ACC112 (cell line): ENCODE measurements around the gene LKAAEAR1.

Experiments used
- H2AFZ ChIP-seq: fragments of 200-600 bp; sonication (generic); one replicate; pipeline ENCODE4 v1.6.0; 2017; ENCODE audit warnings: antibody characterized with exemption, low read length; ENCODE audit not compliant: unreplicated experiment
- H3K27ac ChIP-seq: fragments of 200-600 bp; sonication (generic); 2 replicates; pipeline ENCODE4 v1.5.1; 2014; ENCODE audit warnings: low read depth, mild to moderate bottlenecking, antibody characterized with exemption, low read length, moderate library complexity
- H3K27me3 ChIP-seq: fragments of 200-600 bp; sonication (generic); 2 replicates; pipeline ENCODE4 v1.6.1; 2014; ENCODE audit warnings: mild to moderate bottlenecking, antibody characterized with exemption, low read length, moderate library complexity, mixed read lengths; ENCODE audit not compliant: insufficient read depth
- H3K36me3 ChIP-seq: fragments of 200-600 bp; sonication (generic); 2 replicates; pipeline ENCODE4 v1.6.1; 2016; ENCODE audit warnings: mild to moderate bottlenecking, antibody characterized with exemption, low read length, moderate library complexity, mixed read lengths; ENCODE audit not compliant: insufficient read depth
- H3K4me1 ChIP-seq: fragments of 200-600 bp; sonication (generic); one replicate; pipeline ENCODE4 v1.6.1; 2016; ENCODE audit warnings: low read length, mixed read lengths; ENCODE audit not compliant: insufficient read depth, unreplicated experiment, control insufficient read depth
- H3K4me3 ChIP-seq: fragments of 200-600 bp; sonication (generic); 2 replicates; pipeline ENCODE4 v1.5.1; 2014; ENCODE audit warnings: mild to moderate bottlenecking, low read depth, low read length
- H3K79me2 ChIP-seq: fragments of 200-600 bp; sonication (generic); one replicate; pipeline ENCODE4 v1.6.0; 2016; ENCODE audit warnings: low read length; ENCODE audit not compliant: control insufficient read depth, unreplicated experiment, insufficient read depth

The LKAAEAR1 gene

DNA sequence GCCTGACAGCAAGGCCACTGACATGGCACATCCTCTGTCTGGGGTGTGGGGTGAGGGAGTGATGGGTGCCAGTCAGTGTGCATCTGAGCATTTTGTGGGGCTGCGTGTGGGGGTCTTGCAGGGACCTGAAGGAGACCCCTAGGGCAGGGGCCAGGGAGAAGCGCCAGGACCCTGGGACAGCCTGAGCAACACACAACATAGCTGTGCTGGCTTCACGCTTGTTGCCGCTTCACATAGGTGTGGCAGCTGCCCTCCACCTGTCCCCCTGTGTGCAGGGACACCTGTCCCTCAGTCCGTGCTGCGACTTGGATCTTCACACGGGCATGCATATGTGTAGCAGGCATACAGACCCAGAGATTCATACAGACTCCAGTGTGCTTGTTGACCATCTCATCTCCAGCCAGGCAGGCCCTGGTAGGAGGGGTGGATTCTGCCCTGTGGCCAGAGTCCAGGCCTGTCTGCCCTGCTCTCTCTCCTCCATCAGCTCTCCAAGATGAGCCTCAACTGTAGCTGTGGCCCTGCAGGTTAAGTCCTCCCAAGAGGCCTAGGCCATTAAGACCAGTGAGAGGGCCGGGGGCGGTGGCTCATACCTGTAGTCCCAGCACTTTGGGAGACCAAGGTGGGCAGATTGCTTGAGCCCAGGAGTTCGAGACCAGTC lies 26.3 kb upstream of the LKAAEAR1 start:
- no peaks in the 10 kb centered on the region for H3K27me3 ChIP-seq

DNA sequence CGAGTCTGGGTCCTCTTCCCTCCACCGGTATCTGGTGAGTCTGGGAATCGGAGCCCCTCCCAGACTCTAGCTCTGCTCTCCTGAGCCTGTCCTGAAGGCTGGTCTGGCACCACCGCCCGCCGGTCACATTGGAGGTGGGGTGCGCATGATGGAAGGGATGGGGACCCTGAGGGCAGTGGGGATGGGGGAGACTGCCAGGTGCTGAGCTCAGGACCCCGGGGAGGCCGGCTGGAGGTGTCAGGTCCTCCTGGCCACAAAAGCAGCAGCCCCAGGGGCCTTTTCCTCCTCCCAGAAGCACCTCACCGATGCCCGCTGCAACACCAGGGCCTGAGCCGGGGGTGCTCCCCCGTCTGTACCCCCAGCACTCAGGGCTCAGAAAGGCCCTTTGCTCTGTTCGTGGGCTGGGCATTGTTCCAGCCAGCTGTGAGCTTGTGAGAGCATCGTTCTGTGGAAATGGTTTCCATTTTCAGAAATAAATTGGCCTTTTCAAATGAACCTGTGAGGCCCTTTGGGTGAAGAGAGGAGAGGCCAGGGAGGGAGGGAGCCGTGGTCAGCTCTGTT lies 25.7 kb upstream of the LKAAEAR1 start:
- Histone ChIP-seq H3K36me3 (no peaks in the 10 kb centered on the region), H3K4me1 (no peaks in the 10 kb centered on the region), H3K4me3 (no peak overlapping the region), H3K79me2 (no peaks in the 10 kb centered on the region), H2AFZ (no peak overlapping the region), H3K27me3 (no peaks in the 10 kb centered on the region), H3K27ac (no peak overlapping the region)

More for the DNA sequence above, 26.3 kb upstream of the LKAAEAR1 start:
- H2AFZ ChIP-seq = no peak overlapping the region
- H3K4me3 ChIP-seq = no peak overlapping the region
- no peaks in the 10 kb centered on the region for H3K79me2 ChIP-seq
- H3K27ac ChIP-seq = no peak overlapping the region
- no peaks in the 10 kb centered on the region for H3K4me1 ChIP-seq
- H3K36me3 ChIP-seq = no peaks in the 10 kb centered on the region

DNA sequence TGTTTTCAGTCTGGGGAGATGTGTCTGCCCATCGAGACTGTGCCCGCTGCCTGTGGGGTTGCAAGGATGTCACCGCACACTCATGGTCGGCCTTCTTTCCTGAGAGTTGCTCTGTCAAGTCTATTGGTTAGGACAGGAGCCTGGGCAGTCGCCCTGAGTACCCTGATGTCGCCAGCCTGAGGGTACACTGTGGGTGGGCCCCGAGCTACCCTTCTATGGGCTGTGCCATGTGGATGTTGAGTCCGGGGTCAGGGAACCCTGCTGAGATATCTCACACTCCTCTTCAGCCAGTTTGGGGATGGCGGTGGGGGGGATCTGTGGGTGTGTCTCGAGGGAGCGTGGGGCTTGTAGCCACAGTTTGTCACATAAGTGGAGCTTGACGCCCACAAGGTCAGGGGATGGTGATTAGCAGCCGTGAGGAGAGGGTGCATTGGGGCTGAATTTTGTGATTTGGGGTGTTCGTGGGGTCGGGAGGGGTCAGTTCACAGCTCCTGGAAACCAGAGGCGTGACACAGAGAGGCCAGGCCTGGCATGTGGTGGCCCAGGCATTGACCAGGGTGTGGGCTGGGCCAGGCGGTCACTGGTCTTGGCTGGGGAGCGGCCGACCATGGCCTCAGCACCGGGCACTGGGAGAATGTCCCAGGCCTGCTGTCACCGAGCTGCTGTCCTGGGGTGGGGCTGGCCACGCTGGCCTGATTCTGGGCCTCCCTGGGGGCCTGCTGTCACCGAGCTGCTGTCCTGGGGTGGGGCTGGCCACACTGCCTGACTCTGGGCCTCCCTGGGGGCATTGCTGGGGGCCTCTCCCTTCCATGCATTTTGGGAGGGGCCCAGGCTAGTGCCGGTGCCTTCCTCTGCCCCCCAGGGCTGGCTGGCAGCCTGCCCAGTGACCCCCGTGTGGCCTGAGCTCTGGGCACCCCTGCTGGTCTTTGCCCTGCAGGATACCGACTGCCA lies 24.8 kb upstream of the LKAAEAR1 start:
- H2AFZ ChIP-seq = no peak overlapping the region
- no peak overlapping the region for H3K27ac ChIP-seq
- peaks cover 2% of the 10 kb centered on the region for H3K27me3 ChIP-seq
- H3K4me1 ChIP-seq = no peaks in the 10 kb centered on the region
- H3K79me2 ChIP-seq = no peaks in the 10 kb centered on the region
- H3K4me3 ChIP-seq = no peak overlapping the region
- no peaks in the 10 kb centered on the region for H3K36me3 ChIP-seq

DNA sequence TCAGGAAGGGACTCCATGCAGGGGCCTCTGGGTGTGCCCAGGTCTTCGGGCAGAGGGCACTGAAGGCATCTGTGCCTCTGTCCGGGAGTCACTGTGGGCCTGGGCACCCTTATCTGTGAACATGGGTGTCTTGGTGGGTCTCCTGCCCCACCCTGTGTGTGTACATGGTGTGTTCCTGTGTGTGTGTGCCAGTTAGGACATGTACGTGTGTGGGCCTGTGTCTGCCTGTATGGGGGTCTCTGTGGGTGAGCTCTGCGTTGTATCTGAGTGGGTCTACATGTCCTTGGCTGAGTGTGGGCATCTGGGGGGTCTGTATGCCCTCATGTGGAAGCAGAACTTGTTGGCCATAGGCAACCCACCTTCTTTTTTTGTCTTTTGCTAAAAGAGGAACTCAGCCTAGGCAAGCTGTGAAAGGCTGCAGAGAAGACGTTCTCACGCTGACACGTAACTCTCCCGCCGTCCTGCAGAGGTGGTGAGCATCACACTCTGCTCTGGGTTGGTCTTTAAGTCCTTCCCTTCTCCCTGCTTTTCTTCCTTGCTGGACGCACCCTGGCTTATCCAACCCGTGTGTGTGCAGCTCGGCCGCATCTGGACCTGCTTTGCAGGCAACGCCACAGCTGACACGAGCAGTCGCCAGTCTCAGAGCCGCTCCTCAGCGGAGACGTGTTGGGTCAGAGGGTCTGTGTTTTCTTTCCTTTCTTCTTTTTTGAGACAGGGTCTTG lies 23.7 kb upstream of the LKAAEAR1 start:
- Histone ChIP-seq H3K4me3 (no peak overlapping the region), H2AFZ (no peak overlapping the region), H3K27me3 (peaks cover 13% of the 10 kb centered on the region), H3K79me2 (no peaks in the 10 kb centered on the region), H3K4me1 (no peaks in the 10 kb centered on the region), H3K36me3 (no peaks in the 10 kb centered on the region), H3K27ac (no peak overlapping the region)

DNA sequence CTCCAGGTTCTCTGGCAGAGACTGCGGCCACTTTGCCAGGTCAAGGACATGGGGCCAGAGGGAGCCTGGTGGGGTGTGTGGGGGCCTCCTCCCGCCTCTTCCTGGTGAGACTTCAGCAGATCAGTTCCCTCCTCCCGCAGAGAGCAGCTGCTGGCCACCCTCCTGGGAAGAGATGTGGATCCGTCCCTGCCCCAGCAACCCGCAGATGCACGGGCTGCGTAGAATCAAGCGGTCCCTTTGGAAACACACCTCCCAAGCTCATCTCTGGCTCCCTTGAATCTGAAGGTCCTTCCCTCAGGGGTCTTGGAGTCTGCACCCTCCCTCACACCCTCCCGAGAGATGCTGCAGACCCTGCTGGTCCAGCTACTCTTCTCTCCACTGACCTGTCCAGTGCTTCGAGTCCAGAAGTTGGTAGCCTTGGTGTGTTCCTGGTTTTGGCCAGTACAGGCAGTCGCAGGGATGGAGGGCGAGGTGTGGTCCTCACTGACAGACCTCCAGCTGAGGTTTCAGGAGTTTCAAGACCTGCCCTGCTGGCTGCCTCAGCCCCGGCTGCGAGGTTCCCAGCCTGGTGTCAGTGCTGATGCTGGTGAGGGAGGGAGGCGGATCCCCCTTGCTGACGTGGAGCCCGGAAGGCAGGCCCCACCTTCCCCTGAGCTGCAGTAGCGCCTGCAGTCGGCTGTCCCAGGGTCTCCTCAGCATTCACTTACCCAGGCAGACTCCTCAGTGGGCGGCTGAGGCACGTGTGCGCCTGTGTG lies 23.0 kb upstream of the LKAAEAR1 start, which contains the start of gene NPBWR2:
Gene NPBWR2 (minus strand): TSS at position 585 of the 755 bp plus-strand sequence. CDS start 734 bp downstream, outside the sequence.
- Histone ChIP-seq H2AFZ (no peak within 1 kb of the TSS), H3K36me3 (no peaks in the 10 kb centered on the region), H3K4me1 (no peaks in the 10 kb centered on the region), H3K27me3 (peaks cover 20% of the 10 kb centered on the region), H3K79me2 (no peaks in the 10 kb centered on the region), H3K27ac (no peak within 1 kb of the TSS), H3K4me3 (no peak within 1 kb of the TSS)

DNA sequence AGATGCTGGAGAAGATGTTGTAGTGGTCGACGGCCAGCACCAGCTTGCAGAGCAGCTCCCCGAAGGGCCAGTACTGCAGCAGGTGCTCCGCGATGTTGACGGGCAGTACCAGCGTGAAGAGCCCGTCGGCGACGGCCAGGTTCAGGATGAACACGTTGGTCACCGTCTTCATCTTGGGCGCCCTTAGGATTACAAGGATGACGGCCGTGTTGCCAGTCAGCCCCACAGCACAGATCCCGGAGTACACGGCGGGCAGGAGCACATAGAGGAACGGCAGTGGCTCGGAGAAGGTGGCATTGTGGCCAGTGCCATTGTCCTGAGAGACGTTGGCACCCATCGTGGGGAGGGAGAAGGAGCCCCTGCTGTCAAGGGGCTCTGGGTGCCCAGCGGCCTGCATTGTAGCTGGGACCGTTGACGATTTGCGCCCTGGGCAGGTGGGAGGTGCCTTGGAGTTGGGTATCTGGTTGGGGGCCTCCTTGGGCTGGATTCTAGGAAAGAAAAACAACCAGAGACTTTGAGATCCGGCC lies 22.3 kb upstream of the LKAAEAR1 start:
- no peaks in the 10 kb centered on the region for H3K36me3 ChIP-seq
- no peak overlapping the region for H3K27ac ChIP-seq
- peaks cover 27% of the 10 kb centered on the region for H3K27me3 ChIP-seq
- no peaks in the 10 kb centered on the region for H3K4me1 ChIP-seq
- H3K4me3 ChIP-seq = no peak overlapping the region
- no peak overlapping the region for H2AFZ ChIP-seq
- no peaks in the 10 kb centered on the region for H3K79me2 ChIP-seq

DNA sequence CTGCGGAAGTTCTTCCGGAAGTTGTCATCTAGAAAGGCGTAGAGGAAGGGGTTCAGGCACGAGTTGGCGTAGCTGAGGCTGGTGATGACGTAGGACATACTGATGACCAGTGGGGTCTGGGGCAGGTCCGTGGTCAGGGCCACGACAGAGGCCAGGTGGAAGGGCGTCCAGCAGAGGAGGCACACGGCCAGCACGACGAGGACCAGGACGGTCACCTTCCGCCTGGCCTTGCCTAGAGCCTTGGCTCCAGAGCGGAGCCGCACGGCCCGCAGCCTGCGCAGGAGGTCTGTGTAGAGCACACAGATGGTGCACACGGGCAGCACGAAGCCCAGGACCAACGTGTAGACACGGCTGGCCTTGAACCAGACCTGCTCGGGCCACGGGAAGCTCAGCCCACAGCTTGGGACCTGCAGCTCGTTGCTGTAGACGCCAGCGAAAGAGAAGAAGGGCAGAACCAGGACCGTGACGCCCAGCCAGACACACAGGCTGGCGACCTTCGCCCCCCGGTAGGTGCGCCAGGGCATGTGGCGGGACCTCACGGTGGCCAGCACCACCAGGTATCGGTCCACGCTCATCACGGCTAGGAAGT lies 21.7 kb upstream of the LKAAEAR1 start:
- H3K27ac ChIP-seq = no peak overlapping the region
- peaks cover 33% of the 10 kb centered on the region for H3K27me3 ChIP-seq
- no peaks in the 10 kb centered on the region for H3K36me3 ChIP-seq
- no peak overlapping the region for H3K4me3 ChIP-seq
- no peak overlapping the region for H2AFZ ChIP-seq
- no peaks in the 10 kb centered on the region for H3K79me2 ChIP-seq
- no peaks in the 10 kb centered on the region for H3K4me1 ChIP-seq

DNA sequence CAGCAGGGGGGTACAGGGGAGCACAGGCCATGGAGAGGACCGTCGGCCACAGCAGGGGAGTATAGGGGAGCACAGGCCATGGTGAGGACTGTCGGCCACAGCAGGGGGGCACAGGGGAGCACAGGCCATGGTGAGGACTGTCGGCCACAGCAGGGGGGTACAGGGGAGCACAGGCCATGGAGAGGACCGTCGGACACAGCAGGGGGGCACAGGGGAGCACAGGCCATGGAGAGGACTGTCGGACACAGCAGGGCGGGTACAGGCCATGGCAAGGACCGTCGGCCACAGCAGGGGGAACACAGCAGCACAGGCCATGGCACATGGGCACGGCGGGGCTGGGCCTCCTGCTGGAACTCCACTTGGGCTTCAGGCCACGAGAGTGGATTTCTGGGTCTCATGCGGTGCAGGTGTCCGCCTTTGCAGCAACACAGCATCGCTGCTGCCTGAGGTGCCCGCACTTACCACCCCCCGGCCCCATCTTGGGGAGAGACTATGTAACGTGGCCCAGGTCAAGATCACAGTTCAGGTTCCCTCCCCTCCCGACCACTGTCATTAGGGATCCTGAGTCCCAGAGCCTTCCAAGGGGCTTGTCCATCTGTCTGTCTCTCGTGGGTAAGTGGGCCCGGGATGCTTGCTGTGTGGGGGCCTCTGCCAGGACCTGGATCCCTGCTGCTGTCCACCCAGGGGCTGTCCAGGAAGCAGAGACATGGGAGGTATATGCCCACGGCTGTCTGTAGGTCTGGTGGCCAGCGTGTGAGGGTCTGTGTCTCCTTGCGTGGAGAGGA lies 20.7 kb upstream of the LKAAEAR1 start:
- no peaks in the 10 kb centered on the region for H3K79me2 ChIP-seq
- no peaks in the 10 kb centered on the region for H3K36me3 ChIP-seq
- no peak overlapping the region for H3K27ac ChIP-seq
- no peak overlapping the region for H3K4me3 ChIP-seq
- no peaks in the 10 kb centered on the region for H3K4me1 ChIP-seq
- H3K27me3 ChIP-seq = peaks cover 39% of the 10 kb centered on the region
- H2AFZ ChIP-seq = no peak overlapping the region
